ENCODE results near the gene THSD4. TPM values are rescaled to one million over a fixed set of nuclear protein-coding genes. Genes with fewer than 3 reads are reported as not detected.
"Not testable (repeated sequence)": the region's sequence is repeated elsewhere in the genome, so short reads cannot be mapped to it uniquely, and the experiment has no call there.

THSD4 gene
- total RNA-seq, 2 donors from 2014 or later: 0.08 TPM; not detected in 1

DNA sequence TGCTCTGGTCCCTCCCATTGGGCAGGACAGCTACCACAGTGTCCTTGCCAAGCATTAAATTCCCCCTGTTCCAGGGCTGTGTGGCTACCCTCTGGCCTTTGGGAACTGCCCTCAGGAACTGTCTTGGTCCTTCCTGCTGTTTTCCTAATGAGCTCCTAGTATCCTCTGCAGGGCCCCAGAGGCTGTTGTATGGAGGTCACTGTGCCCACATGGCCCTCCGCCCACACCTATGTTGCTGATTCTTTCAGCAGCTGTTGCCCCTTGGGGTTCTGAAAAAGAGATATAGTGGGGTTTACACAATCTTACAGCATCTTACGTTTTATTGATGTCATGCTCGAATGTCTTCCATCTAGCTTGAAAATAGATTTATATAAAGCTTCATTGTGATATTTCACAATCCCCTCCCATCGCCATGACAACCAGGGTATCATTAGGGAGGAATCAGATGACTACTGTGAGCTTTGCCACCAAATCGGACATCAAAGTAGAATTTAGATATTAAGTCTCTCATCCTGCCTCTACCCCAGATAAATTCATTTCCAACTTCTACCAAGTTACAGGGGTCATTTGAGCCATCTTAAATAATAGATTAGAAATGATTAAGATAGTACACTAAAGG lies 598.0 kb downstream of the THSD4 start:
- Mint-ChIP-seq H3K36me3 (ENCODE audit: low read depth) (no peaks in the 10 kb centered on the region), H3K9me3 (no peaks in the 10 kb centered on the region), H3K4me3 (no peak overlapping the region), H3K27me3 (peaks cover 10% of the 10 kb centered on the region), H3K4me1 (no peaks in the 10 kb centered on the region), H3K27ac (no peak overlapping the region)
- no peak for ATAC-seq (replicated peaks)

DNA sequence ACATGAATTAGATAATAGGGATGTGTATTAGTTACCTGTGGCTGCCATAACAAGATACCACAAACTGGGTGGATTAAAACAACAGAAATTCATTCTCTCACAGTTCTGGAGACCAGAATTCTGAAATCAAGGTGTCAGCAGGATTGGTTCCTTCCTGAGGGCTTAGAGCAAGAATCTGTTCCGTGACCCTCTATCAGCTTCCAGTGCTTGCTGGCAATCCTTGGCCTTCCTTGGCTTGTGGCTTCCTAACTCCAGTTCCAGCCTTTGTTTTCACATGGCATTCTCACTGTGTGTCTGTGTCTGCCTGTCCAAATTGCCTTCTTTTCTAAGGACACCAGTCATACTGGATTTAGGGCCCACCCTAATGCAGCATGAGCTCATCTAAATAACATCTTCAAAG lies 600.6 kb downstream of the THSD4 start:
- H3K27me3 Mint-ChIP-seq: peaks cover 8% of the 10 kb centered on the region
- no peaks in the 10 kb centered on the region for H3K4me1 Mint-ChIP-seq
- no peaks in the 10 kb centered on the region for H3K9me3 Mint-ChIP-seq
- ATAC-seq (replicated peaks): no peak
- H3K4me3 Mint-ChIP-seq: no peak overlapping the region
- H3K36me3 Mint-ChIP-seq (ENCODE audit: low read depth): no peaks in the 10 kb centered on the region
- no peak overlapping the region for H3K27ac Mint-ChIP-seq

DNA sequence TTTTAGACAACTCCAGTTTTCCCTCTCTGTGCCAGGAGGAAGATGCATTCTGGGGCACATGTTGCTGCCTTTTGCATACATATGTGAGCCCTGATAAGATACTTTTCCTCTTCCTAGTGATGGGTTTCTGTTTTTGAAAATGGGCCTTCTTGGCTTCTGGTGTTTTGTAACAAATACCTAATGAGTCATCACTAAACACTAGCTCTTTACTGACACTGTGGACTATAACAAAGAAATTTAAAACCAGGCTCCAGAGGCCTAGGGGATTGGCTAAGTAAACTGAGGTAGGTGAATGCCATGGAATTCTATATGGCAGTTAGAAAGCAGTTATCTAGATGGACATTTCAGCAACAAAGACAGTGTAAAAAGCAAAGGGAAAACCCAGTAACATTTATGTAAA lies 601.7 kb downstream of the THSD4 start:
- no peak for ATAC-seq (replicated peaks)
- Mint-ChIP-seq H3K36me3 (ENCODE audit: low read depth) (no peaks in the 10 kb centered on the region), H3K4me1 (no peaks in the 10 kb centered on the region), H3K27me3 (peaks cover 8% of the 10 kb centered on the region), H3K4me3 (no peak overlapping the region), H3K9me3 (no peaks in the 10 kb centered on the region), H3K27ac (no peak overlapping the region)

DNA sequence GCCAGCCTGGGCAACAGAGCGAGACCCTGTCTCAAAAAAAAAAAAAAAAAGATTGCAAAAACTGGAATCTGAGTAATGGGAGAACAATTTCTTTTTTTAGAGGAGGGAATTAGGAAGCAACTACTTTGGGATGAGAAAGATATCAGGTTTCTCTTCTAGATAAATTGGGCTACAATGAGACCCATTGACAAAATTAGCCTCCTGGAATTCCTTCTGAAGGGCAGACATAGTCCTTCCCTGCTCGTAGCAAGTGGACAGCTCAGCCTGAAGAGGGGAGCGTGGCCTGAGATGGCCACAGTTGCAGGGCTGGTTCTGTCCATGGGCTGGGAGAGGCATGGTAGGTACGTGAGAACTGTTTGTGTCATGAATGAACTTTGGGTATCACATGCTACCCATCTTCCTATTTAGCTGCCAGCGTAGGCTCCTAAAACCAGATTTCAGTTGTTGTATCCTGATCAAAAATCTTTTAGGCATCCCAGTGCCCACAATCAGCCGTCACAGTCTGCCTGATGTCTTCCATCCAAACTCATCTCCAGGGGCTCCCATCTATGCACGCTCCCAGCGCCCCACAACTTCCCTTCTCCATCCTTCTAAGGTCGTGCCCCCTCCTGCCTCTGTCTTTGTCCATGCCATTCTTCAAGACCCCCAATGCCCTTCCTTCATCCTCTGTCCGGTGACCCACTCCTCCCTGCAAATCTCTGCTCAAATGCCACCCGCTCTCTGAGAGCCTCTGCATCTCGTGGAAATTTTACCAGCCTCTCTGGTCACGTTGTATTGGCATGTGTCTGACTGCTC lies 603.0 kb downstream of the THSD4 start:
- no peak overlapping the region for H3K27ac Mint-ChIP-seq
- H3K4me1 Mint-ChIP-seq: no peaks in the 10 kb centered on the region
- no peaks in the 10 kb centered on the region for H3K36me3 Mint-ChIP-seq (ENCODE audit: low read depth)
- H3K27me3 Mint-ChIP-seq: peaks cover 8% of the 10 kb centered on the region
- no peak for ATAC-seq (replicated peaks)
- H3K4me3 Mint-ChIP-seq: no peak overlapping the region
- no peaks in the 10 kb centered on the region for H3K9me3 Mint-ChIP-seq

DNA sequence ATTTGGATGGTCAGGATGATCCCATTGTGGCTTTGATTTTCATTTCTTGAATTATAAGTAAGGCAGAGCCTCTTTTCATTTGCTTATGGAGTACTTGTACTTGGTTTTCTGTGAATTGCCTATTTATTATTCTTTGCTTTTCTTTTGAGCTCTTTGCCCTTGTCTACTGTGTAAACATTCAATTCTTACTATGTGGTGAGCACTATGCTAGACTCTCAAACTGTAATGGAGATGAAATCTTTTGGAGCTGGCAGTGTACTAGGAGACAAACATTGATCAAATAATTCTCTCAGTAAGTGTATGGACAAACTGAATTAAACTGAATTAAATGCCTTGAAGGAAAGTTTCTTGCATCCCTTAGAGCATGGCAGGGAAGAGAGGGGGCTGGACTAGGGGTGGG lies 608.1 kb downstream of the THSD4 start:
- no peak overlapping the region for H3K4me3 Mint-ChIP-seq
- peaks cover 12% of the 10 kb centered on the region for H3K27me3 Mint-ChIP-seq
- no peaks in the 10 kb centered on the region for H3K36me3 Mint-ChIP-seq (ENCODE audit: low read depth)
- no peak for ATAC-seq (replicated peaks)
- no peaks in the 10 kb centered on the region for H3K4me1 Mint-ChIP-seq
- no peak overlapping the region for H3K27ac Mint-ChIP-seq
- no peaks in the 10 kb centered on the region for H3K9me3 Mint-ChIP-seq

DNA sequence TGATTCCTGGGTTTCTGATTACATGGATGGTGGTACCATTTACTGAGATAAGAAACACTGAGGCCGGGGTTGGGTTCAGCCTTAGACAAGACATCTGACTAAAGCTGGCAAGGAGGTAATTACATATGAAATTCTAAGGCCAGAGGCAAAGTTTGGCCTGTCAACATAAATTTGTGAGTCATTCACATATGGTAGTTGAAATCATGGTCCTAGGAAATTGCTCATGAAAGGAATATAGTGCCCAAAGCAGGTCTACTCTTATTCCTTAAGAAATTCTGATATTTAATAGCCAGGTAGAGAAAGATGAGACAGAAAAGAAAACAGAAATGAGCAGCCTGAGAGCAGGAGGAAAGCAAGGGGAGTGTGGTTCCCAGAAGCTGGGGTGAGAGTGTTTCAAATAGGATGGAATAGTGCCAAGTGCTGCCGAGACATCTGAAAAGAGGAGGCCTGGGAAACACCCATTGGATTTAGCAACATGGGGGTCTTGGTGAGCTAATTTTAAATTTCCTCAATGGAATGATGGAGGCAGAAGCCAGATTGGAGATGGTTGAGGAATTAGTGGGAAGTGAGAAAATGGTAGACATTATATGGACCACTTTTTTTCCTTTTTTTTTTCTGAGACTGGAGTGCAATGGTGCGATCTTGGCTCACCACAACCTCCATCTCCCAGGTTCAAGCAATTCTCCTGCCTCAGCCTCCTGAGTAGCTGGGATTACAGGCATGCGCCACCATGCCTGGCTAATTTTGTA lies 610.1 kb downstream of the THSD4 start:
- not testable (repeated sequence) for H3K27me3 Mint-ChIP-seq; ATAC-seq (replicated peaks); H3K27ac Mint-ChIP-seq; H3K9me3 Mint-ChIP-seq; H3K4me3 Mint-ChIP-seq; H3K36me3 Mint-ChIP-seq (ENCODE audit: low read depth); H3K4me1 Mint-ChIP-seq

DNA sequence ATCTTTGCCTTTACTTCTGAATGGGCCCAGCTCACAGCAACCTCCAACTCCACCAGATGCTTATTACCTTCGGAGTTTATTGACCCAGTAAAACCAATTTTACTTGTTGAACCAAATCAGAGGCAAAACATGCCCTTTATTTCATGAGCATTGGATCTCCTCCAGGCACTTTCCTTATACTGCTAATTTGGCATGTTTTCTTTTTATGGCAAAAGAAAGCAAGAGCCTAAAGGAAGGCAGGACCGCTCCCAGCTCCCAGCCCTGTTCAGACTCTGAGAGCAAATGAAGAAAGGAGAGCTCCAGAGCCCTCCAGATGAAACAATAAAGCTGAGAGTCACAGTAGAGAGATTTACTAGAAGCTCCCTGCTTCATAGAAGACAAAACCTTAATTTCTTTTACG lies 613.6 kb downstream of the THSD4 start:
- Mint-ChIP-seq H3K27me3 (peaks cover 12% of the 10 kb centered on the region), H3K36me3 (ENCODE audit: low read depth) (no peaks in the 10 kb centered on the region), H3K4me3 (no peak overlapping the region), H3K4me1 (no peaks in the 10 kb centered on the region), H3K9me3 (no peaks in the 10 kb centered on the region), H3K27ac (no peak overlapping the region)
- ATAC-seq (replicated peaks): no peak

DNA sequence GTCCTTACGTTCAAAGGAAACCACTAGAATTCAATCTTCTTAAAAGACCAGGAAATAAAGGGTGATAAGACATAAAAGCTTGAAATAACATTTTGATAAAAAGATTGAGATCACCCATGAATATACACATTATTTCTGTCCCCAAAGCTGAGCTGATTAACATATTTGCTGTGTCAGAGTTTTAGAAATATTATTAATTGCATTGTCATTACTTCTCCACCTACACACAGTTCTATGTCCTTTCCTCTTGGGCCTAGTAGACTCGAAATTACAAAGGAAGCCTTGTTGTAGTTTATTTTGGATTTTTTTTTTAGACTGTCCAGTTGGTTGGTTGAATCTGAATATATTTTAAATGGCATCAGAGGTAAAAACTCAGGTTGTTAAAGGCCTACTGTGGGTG lies 614.0 kb downstream of the THSD4 start:
- no peaks in the 10 kb centered on the region for H3K9me3 Mint-ChIP-seq
- H3K27ac Mint-ChIP-seq: no peak overlapping the region
- no peak for ATAC-seq (replicated peaks)
- no peaks in the 10 kb centered on the region for H3K4me1 Mint-ChIP-seq
- H3K36me3 Mint-ChIP-seq (ENCODE audit: low read depth): no peaks in the 10 kb centered on the region
- H3K27me3 Mint-ChIP-seq: peaks cover 12% of the 10 kb centered on the region
- H3K4me3 Mint-ChIP-seq: no peak overlapping the region

DNA sequence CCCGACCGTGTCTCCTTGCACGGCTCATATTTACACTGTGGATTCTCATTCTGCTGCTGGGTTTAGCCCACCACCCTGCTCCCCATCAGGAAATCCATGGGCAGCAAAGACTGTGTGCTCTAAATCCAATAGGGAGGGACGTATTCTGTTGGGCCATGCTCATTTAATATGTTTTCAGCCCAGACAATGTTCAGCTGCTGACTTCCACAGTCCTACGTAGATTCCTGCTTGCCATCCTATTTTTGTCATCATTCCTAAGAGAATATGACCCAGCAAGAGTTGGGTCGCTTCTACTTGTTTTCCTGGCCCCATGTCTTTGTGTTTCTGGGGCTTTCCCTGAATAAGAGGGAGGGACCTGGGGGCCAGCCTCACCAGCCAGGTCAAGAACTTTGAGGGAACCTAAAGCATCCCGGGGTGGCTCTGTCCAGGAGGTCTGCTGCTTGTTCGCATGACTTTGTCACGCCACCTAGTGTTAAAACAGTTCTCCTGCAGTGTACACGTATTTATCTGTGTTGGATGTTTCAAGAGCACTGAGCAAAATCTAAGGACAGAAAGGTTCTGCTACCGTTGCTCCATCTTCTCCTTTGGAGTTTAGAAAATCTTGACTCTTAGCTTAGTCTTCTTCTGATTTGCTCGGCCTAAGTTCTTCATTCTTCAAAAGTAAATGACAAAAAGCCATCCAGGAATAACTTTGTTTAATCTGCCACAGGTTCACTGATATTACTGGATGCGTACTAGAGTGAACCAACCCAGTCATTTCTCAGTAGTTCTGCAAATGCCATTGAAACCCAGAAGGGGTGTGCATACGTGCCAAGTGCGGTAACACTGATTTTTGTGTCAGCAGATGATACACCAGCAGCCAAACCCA lies 615.2 kb downstream of the THSD4 start:
- Mint-ChIP-seq H3K4me1 (no peaks in the 10 kb centered on the region), H3K27ac (no peak overlapping the region), H3K9me3 (no peaks in the 10 kb centered on the region), H3K4me3 (no peak overlapping the region), H3K27me3 (peaks cover 8% of the 10 kb centered on the region), H3K36me3 (ENCODE audit: low read depth) (no peaks in the 10 kb centered on the region)
- peak; percentile 71 for ATAC-seq (replicated peaks)

DNA sequence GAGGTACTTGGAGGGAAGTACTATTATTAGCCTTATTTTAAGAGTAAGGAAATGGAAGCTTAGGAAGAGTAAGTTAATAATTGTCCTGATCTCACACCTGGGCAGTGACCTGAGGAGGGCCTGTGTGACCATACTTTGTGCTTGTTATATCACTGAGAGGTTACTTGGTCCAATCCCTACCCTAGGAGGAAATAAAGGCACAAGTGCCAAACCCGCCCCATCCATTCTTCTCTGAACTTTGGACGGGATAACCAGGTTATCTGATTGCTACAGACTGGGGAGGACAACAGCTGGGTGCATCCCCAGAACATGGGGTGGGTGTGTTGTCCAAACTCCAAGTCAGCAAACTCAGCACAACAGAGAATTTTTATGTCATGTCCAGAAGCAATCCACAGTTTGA lies 617.4 kb downstream of the THSD4 start:
- Mint-ChIP-seq H3K27ac (no peak overlapping the region), H3K27me3 (peaks cover 13% of the 10 kb centered on the region), H3K4me1 (no peaks in the 10 kb centered on the region), H3K9me3 (no peaks in the 10 kb centered on the region), H3K4me3 (no peak overlapping the region), H3K36me3 (ENCODE audit: low read depth) (no peaks in the 10 kb centered on the region)
- no peak for ATAC-seq (replicated peaks)

DNA sequence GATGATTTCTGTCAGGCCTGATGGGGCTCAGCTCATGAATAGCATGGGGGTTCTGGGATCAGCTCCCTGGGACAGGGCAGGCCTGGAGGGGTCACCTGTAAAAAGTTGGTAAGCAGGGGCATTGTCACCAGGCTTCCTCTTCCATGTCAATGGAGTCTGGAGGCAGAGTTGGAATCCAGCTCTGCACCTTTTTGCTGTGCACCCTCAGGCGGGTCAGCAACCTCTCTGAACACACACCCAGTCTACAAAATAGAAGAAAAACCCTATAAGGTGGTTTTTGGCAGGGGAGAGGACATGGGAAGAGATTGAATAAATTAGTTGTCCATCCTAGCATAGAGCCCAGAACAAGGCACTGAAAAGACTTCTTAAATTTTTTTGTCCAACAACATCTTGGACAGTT lies 617.9 kb downstream of the THSD4 start:
- Mint-ChIP-seq H3K27ac (no peak overlapping the region), H3K4me1 (no peaks in the 10 kb centered on the region), H3K4me3 (no peak overlapping the region), H3K9me3 (no peaks in the 10 kb centered on the region), H3K27me3 (peaks cover 13% of the 10 kb centered on the region), H3K36me3 (ENCODE audit: low read depth) (no peaks in the 10 kb centered on the region)
- ATAC-seq (replicated peaks): no peak

DNA sequence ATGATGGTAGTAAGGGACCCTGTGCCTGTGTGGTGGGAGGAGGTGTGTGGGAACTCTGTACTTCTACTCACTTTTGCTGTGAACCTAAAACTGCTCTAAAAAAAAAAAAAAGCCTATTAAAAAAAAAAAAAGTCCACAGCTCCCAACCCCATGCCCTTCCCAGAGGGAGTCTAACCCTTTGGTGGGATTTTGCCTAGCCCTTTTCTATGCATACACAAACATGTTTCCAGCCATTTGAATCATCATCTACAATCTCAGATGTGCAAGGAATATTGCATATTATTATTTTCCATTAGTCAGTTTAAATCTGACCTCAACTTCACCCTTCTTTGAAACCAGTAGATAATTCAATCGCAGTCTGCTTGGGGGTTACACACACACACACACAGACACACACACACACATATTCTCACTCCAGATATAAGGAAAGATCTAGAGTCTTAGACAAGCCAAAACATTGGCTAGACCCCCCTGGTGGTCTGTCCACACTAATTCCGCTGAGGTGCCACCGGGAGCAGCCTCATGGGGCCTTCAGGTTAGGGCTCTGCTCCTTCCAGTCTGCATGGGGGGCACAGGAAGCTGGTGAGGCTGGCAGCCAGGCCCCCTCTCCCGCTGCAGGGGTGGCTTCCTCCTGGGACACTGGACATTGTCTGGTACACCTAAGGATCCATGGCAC lies 619.6 kb downstream of the THSD4 start:
- H3K27me3 Mint-ChIP-seq: peaks cover 13% of the 10 kb centered on the region
- H3K27ac Mint-ChIP-seq: no peak overlapping the region
- H3K36me3 Mint-ChIP-seq (ENCODE audit: low read depth): no peaks in the 10 kb centered on the region
- no peaks in the 10 kb centered on the region for H3K9me3 Mint-ChIP-seq
- H3K4me3 Mint-ChIP-seq: no peak overlapping the region
- no peaks in the 10 kb centered on the region for H3K4me1 Mint-ChIP-seq
- ATAC-seq (replicated peaks): no peak

DNA sequence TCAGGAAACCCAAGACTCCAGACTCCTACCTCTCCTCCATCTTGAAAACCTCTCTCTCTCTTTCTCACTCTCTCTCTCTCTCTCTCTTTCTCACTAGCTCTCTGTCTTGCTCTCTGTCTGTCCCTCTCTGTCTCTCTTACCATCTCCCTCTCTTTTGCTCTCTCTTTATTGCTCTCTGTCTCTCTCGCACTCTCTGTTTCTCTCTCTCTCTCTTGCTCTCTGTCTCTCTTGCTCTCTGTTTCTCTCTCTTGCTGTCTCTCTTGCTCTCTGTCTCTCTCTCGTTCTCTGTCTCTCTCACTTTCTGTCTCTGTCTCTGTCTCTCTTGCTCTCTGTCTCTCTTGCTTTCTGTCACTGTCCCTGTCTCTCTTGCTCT lies 620.1 kb downstream of the THSD4 start:
- Mint-ChIP-seq H3K36me3 (ENCODE audit: low read depth) (no peaks in the 10 kb centered on the region), H3K27ac (no peak overlapping the region), H3K27me3 (peaks cover 13% of the 10 kb centered on the region), H3K9me3 (no peaks in the 10 kb centered on the region), H3K4me3 (no peak overlapping the region), H3K4me1 (no peaks in the 10 kb centered on the region)
- no peak for ATAC-seq (replicated peaks)

Measured in activated T-helper 17 cell treated with anti-CD3 and anti-CD28 coated beads, Interleukin-2, amount 50 U/mL, for 72 hours (primary cell).